Fibroblast of lung (primary cell): ENCODE measurements around the gene HSF4. TPM values are rescaled to one million over a fixed set of nuclear protein-coding genes. Genes with fewer than 3 reads are reported as not detected.

ENCODE experiments used
- DNase-seq, 2 donors: peaks; one replicate each; pipeline versions ENCODE4 v3.0.0 to v3.0.0-alpha.2; 2010; ENCODE audit warnings: low read depth in 2 of 2
- H2AFZ ChIP-seq: 2 replicates; pipeline ENCODE4 v1.5.1; 2012; ENCODE audit warnings: low read length, control low read depth, inconsistent platforms
- H3K27ac ChIP-seq: 2 replicates; pipeline ENCODE4 v1.5.1; 2011; ENCODE audit warnings: low read length, control low read depth; ENCODE audit not compliant: insufficient read depth
- H3K27me3 ChIP-seq: 2 replicates; pipeline ENCODE4 v1.5.1; 2011; ENCODE audit warnings: mild to moderate bottlenecking, low read length; ENCODE audit not compliant: control insufficient read depth, insufficient read depth
- H3K36me3 ChIP-seq: 2 replicates; pipeline ENCODE4 v1.5.1; 2011; ENCODE audit warnings: low read length; ENCODE audit not compliant: control insufficient read depth, insufficient read depth
- H3K4me1 ChIP-seq: 2 replicates; pipeline ENCODE4 v1.5.1; 2011; ENCODE audit warnings: low read length; ENCODE audit not compliant: control insufficient read depth, insufficient read depth; ENCODE audit errors: extremely low read depth
- H3K4me2 ChIP-seq: 2 replicates; pipeline ENCODE4 v1.5.1; 2011; ENCODE audit warnings: low read length, control low read depth; ENCODE audit not compliant: insufficient read depth; ENCODE audit errors: extremely low read depth
- H3K4me3 ChIP-seq, 4 experiments: fragments of 200-600 bp in 1 of 4; sonication (generic) in 1 of 4; replicated peaks in 1 of 4; 2 replicates each; pipeline ENCODE4 v1.5.1; 2011 to 2016; ENCODE audit warnings: low read length in 4 of 4, low read depth in 3 of 4, mild to moderate bottlenecking in 3 of 4, control low read depth in 2 of 4, inconsistent platforms in 1 of 4, mixed read lengths in 1 of 4; ENCODE audit not compliant: insufficient read depth in 1 of 4; ENCODE audit errors: control extremely low read depth in 1 of 4
- H3K79me2 ChIP-seq: 2 replicates; pipeline ENCODE4 v1.5.1; 2012; ENCODE audit warnings: mild to moderate bottlenecking, low read length, inconsistent platforms; ENCODE audit not compliant: control insufficient read depth, insufficient read depth
- H3K9ac ChIP-seq: 2 replicates; pipeline ENCODE4 v1.5.1; 2011; ENCODE audit warnings: mild to moderate bottlenecking, low read length, control low read depth; ENCODE audit not compliant: insufficient read depth
- H3K9me3 ChIP-seq: 2 replicates; pipeline ENCODE4 v1.5.1; 2012; ENCODE audit warnings: low read depth, low read length; ENCODE audit not compliant: control insufficient read depth, insufficient read depth
- H4K20me1 ChIP-seq: 2 replicates; pipeline ENCODE4 v1.5.1; 2011; ENCODE audit warnings: low read length; ENCODE audit not compliant: control insufficient read depth, insufficient read depth; ENCODE audit errors: extremely low read depth
- EZH2 ChIP-seq: IDR thresholded peaks from 2 replicates; pipeline ENCODE4 v1.5.1; 2012; ENCODE audit warnings: low read length, control low read depth, mild to moderate bottlenecking; ENCODE audit errors: missing control alignments
- polyA plus RNA-seq, 2 donors: library from polyadenylated mRNA; depleted of rRNA in 1 of 2; stranded (reverse) in 1 of 2; unstranded in 1 of 2; fragments of >200 nt; gene quantifications; 2 replicates each; pipeline ENCODE4 v1.2.1, GENCODE V29; 2011 to 2012; ENCODE audit warnings: missing spikeins in 1 of 2
- total RNA-seq: library from RNA; depleted of rRNA; stranded (reverse); fragments of >200 nt; gene quantifications from 2 replicates; pipeline ENCODE4 v1.2.1, GENCODE V29; 2014
- TF ChIP-seq, protein P1 (sequence below), 2 donors: IDR thresholded peaks in 1 of 2; conservative IDR thresholded peaks in 1 of 2; 1 replicate in 1 of 2; 2 replicates in 1 of 2; pipeline ENCODE4 v1.5.1; 2011 to 2012; ENCODE audit warnings: low read length in 2 of 2, control low read depth in 1 of 2, inconsistent platforms in 1 of 2, low read depth in 1 of 2, mild to moderate bottlenecking in 1 of 2

Gene HSF4
- total and polyA plus RNA-seq, 2 donors (not counting 1 experiment from before 2014, with no cell fraction given), result 6.4 to 25.8 TPM

DNA sequence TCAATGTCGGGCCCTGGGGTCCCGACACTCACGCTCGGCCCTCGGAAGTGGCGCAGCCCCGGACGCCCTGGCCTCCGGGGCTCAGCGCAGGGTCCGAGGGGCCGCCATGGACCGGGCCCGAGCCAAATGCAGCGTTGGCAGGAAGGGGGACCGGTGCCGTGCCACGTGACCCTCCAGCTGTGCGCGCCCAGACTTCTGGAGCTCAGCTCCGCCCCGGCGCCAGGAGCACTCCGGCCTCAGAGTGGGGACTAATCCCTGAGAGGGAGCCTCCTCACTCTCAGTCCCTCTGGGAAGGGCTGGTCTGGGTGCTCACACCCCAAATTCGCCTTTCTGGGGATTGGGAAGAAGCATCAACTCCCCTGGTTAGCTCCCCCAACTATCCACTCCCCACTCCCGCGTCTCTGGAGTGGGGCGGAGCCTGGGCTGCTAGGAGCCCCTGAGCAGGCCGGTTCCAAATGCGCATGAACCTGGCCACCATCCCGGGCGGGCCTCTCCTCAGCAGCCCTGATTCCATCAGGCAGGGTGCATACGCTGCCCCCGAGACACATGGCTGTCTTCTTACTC is 13.6 kb upstream of the HSF4 start, which contains the start of gene B3GNT9:
Gene B3GNT9 (minus strand): TSS at position 166 of the 564 bp plus-strand sequence. CDS start 513 bp downstream, outside the sequence.
- Histone ChIP-seq H3K9me3 (no peaks in the 10 kb centered on the region), H4K20me1 (no peaks in the 10 kb centered on the region), H3K4me1 (peaks cover 2% of the 10 kb centered on the region), H3K9ac (peak within 1 kb of the TSS; percentile 95), H3K79me2 (no peaks in the 10 kb centered on the region), H3K4me2 (peak within 1 kb of the TSS; percentile 79), H3K36me3 (peaks cover 16% of the 10 kb centered on the region), H3K27me3 (no peaks in the 10 kb centered on the region), H3K4me3 (peak within 1 kb of the TSS; percentile 53 to 78 (median 70)), H3K27ac (peak within 1 kb of the TSS; percentile 86), H2AFZ (peak within 1 kb of the TSS; percentile 81)
- TF ChIP-seq, protein P1, sequence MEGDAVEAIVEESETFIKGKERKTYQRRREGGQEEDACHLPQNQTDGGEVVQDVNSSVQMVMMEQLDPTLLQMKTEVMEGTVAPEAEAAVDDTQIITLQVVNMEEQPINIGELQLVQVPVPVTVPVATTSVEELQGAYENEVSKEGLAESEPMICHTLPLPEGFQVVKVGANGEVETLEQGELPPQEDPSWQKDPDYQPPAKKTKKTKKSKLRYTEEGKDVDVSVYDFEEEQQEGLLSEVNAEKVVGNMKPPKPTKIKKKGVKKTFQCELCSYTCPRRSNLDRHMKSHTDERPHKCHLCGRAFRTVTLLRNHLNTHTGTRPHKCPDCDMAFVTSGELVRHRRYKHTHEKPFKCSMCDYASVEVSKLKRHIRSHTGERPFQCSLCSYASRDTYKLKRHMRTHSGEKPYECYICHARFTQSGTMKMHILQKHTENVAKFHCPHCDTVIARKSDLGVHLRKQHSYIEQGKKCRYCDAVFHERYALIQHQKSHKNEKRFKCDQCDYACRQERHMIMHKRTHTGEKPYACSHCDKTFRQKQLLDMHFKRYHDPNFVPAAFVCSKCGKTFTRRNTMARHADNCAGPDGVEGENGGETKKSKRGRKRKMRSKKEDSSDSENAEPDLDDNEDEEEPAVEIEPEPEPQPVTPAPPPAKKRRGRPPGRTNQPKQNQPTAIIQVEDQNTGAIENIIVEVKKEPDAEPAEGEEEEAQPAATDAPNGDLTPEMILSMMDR (conservative IDR thresholded peaks at IDR 0.05 in 1 of 2, IDR thresholded peaks at IDR 0.05 in 1 of 2; ENCODE audit: low read depth in 1 of 2, low read length in 2 of 2), result no peak
- TF ChIP-seq EZH2, result no peak
- peak; percentile 77 to 81 for DNase-seq

DNA sequence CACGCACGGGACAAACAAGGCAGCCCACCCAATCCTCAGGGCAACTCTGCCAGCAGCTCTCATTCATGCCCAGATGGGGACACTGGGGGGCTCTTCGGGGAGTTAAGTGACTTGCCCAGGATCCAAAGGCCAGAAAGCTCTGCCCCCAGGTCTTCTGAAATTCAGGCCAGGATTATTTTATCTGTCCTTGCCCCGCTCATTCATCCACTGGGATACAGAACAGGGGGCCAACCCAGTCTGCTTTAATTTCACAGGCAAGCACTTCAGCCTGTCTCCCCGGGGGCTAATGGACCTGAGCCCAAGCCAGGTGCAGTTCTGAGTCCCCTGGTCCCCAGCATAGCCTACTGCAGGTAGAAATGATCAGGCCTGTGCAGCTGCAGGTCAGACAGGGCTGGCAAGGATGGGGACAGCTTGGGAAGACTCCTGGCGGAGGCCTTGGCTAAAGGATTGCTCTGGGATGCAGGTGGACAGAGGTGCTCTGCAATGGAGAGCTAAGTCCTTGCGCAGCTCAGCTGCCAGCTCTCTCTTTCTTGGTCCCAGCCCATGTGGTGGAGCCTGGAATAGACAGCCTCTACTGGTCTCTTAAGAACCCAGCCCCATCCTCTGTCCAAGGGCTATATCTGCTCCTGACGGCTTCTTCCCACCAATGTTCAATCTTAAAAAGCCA is 13.0 kb upstream of the HSF4 start:
- H3K27me3 ChIP-seq, result no peaks in the 10 kb centered on the region
- H3K4me2 ChIP-seq, result peak overlapping the region; percentile 79

More for the DNA sequence above, 13.0 kb upstream of the HSF4 start:
- Histone ChIP-seq H3K79me2 (no peaks in the 10 kb centered on the region), H3K4me3 (peak overlapping the region in 2 of 4 experiments; percentile 68 to 78), H3K9ac (peak overlapping the region; percentile 95), H3K4me1 (peaks cover 2% of the 10 kb centered on the region), H3K9me3 (no peaks in the 10 kb centered on the region), H3K36me3 (peaks cover 14% of the 10 kb centered on the region), H3K27ac (peak overlapping the region; percentile 86), H2AFZ (peak overlapping the region; percentile 2), H4K20me1 (no peaks in the 10 kb centered on the region)
- no peak for TF ChIP-seq EZH2
- TF ChIP-seq, protein P1 (conservative IDR thresholded peaks at IDR 0.05 in 1 of 2, IDR thresholded peaks at IDR 0.05 in 1 of 2; ENCODE audit: low read depth in 1 of 2, low read length in 2 of 2), result no peak
- DNase-seq, result no peak
